ENCODE measurements around the gene RHBDF1.

The RHBDF1 gene

DNA sequence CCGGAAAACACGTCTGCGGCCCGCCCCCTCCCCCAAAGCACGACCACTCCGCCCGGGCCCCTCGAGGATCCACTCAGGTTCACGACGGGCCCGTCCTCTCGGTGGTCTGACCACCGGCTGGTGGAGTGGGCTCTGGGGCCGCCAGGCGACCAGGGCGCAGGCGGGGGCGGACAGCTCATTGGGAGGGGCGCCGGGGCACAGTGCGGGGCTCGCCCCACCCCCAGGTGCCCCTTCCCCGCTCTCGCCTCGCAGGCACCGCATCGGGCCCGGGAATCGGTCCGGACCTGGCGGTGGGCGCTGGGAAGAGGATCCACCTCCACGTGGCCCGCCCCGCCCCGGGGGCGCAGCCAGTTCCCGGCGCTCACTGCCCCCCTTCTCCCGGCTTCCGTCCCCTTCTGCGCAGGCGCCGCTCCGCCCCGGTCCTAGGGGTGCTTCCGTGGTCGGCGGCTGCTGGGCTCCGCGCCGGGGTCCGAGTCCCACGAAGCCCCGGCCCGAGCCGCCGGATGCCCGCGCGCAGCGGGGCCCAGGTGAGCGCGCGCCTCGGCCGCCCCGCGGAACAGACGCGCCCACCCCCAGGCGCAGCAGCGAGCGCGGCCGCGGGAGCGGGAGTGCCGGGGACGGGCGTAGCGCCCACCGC lies 5.5 kb upstream of the RHBDF1 start, which contains the start of gene MPG:
Gene MPG, plus strand, starts transcription at position 419 of the 637 bp plus-strand sequence. Its CDS starts 85 bp downstream, at position 504.
- H4K20me1 ChIP-seq (ENCODE audit: insufficient read depth, low read length): no peaks in the 10 kb centered on the region
- H3K27me3 ChIP-seq (ENCODE audit: low read depth, low read length): peaks cover 9% of the 10 kb centered on the region
- peak within 1 kb of the TSS; percentile 83 for H3K9ac ChIP-seq (ENCODE audit: low read length)
- H3K36me3 ChIP-seq (replicated peaks; ENCODE audit: low read depth, low read length): peaks cover 21% of the 10 kb centered on the region
- H3K4me1 ChIP-seq (ENCODE audit: low read length): peaks cover 21% of the 10 kb centered on the region
- no peaks in the 10 kb centered on the region for H3K9me3 ChIP-seq (ENCODE audit: insufficient read depth, low read length)
- H3K4me2 ChIP-seq (ENCODE audit: low read length): peak within 1 kb of the TSS; percentile 85
- peaks cover 15% of the 10 kb centered on the region for H3K79me2 ChIP-seq (ENCODE audit: low read length)
- peak within 1 kb of the TSS; percentile 92 for H3K4me3 ChIP-seq (ENCODE audit: low read length)
- TF ChIP-seq CTCF (IDR thresholded peaks at IDR 0.05; ENCODE audit: low read depth, low read length) (no peak), EZH2phosphoT487 (IDR thresholded peaks at IDR 0.05; ENCODE audit: low read depth) (no peak)
- H3K27ac ChIP-seq (ENCODE audit: low read length): peak within 1 kb of the TSS; percentile 63
- H2AFZ ChIP-seq (ENCODE audit: low read depth, low read length): peak within 1 kb of the TSS; percentile 1; the same call in 1 of the 2 replicates

GRCh38 chr16:77273-77806 lies 4.9 kb upstream of the RHBDF1 start:
- Histone ChIP-seq H3K27me3 (ENCODE audit: low read depth, low read length) (peaks cover 13% of the 10 kb centered on the region), H3K4me3 (ENCODE audit: low read length) (peak overlapping the region; percentile 92), H3K27ac (ENCODE audit: low read length) (peak overlapping the region; percentile 63), H3K4me2 (ENCODE audit: low read length) (peak overlapping the region; percentile 85), H4K20me1 (ENCODE audit: insufficient read depth, low read length) (no peaks in the 10 kb centered on the region), H3K9ac (ENCODE audit: low read length) (peak overlapping the region; percentile 83), H3K79me2 (ENCODE audit: low read length) (peaks cover 15% of the 10 kb centered on the region), H3K36me3 (replicated peaks; ENCODE audit: low read depth, low read length) (peaks cover 17% of the 10 kb centered on the region), H3K9me3 (ENCODE audit: insufficient read depth, low read length) (no peaks in the 10 kb centered on the region), H2AFZ (ENCODE audit: low read depth, low read length) (peak overlapping the region; percentile 1; the same call in 1 of the 2 replicates), H3K4me1 (ENCODE audit: low read length) (peaks cover 25% of the 10 kb centered on the region)
- TF ChIP-seq EZH2phosphoT487 (IDR thresholded peaks at IDR 0.05; ENCODE audit: low read depth) (no peak), CTCF (IDR thresholded peaks at IDR 0.05; ENCODE audit: low read depth, low read length) (0 out of 2 replicates have a peak, but pooled peaks have one; percentile 5)

DNA sequence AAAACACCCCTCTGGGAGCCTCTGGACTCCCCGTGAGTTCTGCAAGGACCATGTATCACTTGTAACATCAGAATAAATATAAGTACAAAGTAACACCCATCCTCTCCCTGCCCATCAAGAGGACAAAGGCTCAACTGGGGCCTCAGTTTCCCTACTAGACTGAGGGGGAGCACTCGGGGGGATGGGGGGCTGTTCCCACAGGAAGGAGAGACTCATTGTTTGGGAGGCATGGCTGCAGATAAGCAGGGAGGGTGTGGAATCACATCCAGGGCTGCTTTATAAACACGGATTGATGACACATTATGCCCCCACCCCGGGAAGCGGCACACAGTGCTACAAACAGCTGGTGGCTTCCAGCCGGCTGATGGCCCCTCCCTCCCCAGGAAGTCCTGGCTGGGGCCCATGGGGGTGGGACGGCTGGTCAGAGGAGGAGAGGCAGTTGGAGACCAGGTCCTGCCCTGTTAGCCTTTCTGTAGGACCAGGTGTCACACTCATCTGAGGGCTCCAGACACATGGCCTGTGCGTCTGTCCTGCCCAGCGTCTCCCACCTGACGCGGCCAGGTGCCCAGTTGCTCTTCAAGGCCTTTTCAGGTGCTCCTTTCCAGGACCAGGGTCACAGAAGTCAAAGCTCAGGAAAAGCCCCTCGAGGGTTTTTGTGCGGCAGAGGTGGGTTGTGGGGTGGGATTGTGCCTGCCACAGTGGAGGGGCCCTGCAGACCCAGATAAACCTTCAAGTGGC lies 4.3 kb upstream of the RHBDF1 start:
- H2AFZ ChIP-seq (ENCODE audit: low read depth, low read length): no peak overlapping the region
- H3K9me3 ChIP-seq (ENCODE audit: insufficient read depth, low read length): no peaks in the 10 kb centered on the region
- H3K36me3 ChIP-seq (replicated peaks; ENCODE audit: low read depth, low read length): peaks cover 17% of the 10 kb centered on the region
- H3K79me2 ChIP-seq (ENCODE audit: low read length): peaks cover 15% of the 10 kb centered on the region
- peak overlapping the region; percentile 63 for H3K27ac ChIP-seq (ENCODE audit: low read length)
- H3K4me2 ChIP-seq (ENCODE audit: low read length): peak overlapping the region; percentile 85
- H3K9ac ChIP-seq (ENCODE audit: low read length): peak overlapping the region; percentile 83
- H4K20me1 ChIP-seq (ENCODE audit: insufficient read depth, low read length): no peaks in the 10 kb centered on the region
- H3K4me3 ChIP-seq (ENCODE audit: low read length): peak overlapping the region; percentile 92
- peaks cover 25% of the 10 kb centered on the region for H3K4me1 ChIP-seq (ENCODE audit: low read length)
- TF ChIP-seq EZH2phosphoT487 (IDR thresholded peaks at IDR 0.05; ENCODE audit: low read depth) (no peak), CTCF (IDR thresholded peaks at IDR 0.05; ENCODE audit: low read depth, low read length) (no peak)
- peaks cover 17% of the 10 kb centered on the region for H3K27me3 ChIP-seq (ENCODE audit: low read depth, low read length)

Data from OCI-LY3 (cell line).